ENCODE measurements around the gene ARMC2.

ARMC2 gene

GRCh38 chr6:108995296-108995695 is 147.1 kb downstream of the ARMC2 start:
- TF ChIP-seq CTCF (IDR thresholded peaks at IDR 0.05; ENCODE audit: low read depth, low read length) = no peak
- no peaks in the 10 kb centered on the region for H3K4me1 ChIP-seq
- H3K4me3 ChIP-seq (ENCODE audit: low read depth, low read length) = no peak overlapping the region
- no peaks in the 10 kb centered on the region for H3K9me3 ChIP-seq
- H3K27me3 ChIP-seq = no peaks in the 10 kb centered on the region
- DNase-seq = no peak
- peaks cover 5% of the 10 kb centered on the region; the same call in 1 of the 2 replicates for H3K36me3 ChIP-seq

- DNase-seq = no peak
- TF ChIP-seq CTCF (IDR thresholded peaks at IDR 0.05; ENCODE audit: low read depth, low read length) = no peak
- no peak overlapping the region for H3K4me3 ChIP-seq (ENCODE audit: low read depth, low read length)
- no peaks in the 10 kb centered on the region for H3K27me3 ChIP-seq
- H3K9me3 ChIP-seq = no peaks in the 10 kb centered on the region
- H3K36me3 ChIP-seq = peaks cover 5% of the 10 kb centered on the region; the same call in 1 of the 2 replicates
- H3K4me1 ChIP-seq = peaks cover 2% of the 10 kb centered on the region; the same call in 1 of the 2 replicates
These were observed 148.0 kb downstream of the ARMC2 start for GRCh38 chr6:108996208-108996607.

- H3K4me3 ChIP-seq (ENCODE audit: low read depth, low read length) = no peak overlapping the region
- no peaks in the 10 kb centered on the region for H3K9me3 ChIP-seq
- H3K4me1 ChIP-seq = peaks cover 15% of the 10 kb centered on the region
- TF ChIP-seq CTCF (IDR thresholded peaks at IDR 0.05; ENCODE audit: low read depth, low read length) = no peak
- H3K36me3 ChIP-seq = no peaks in the 10 kb centered on the region
- no peaks in the 10 kb centered on the region for H3K27me3 ChIP-seq
- DNase-seq = no peak
These were observed 150.3 kb downstream of the ARMC2 start for GRCh38 chr6:108998485-108998884.

GRCh38 chr6:108999428-108999827 is 151.2 kb downstream of the ARMC2 start:
- H3K36me3 ChIP-seq = no peaks in the 10 kb centered on the region
- H3K4me1 ChIP-seq = peaks cover 15% of the 10 kb centered on the region
- H3K4me3 ChIP-seq (ENCODE audit: low read depth, low read length) = no peak overlapping the region
- TF ChIP-seq CTCF (IDR thresholded peaks at IDR 0.05; ENCODE audit: low read depth, low read length) = no peak
- DNase-seq = no peak
- no peaks in the 10 kb centered on the region for H3K9me3 ChIP-seq
- H3K27me3 ChIP-seq = no peaks in the 10 kb centered on the region

GRCh38 chr6:109000289-109000688 is 152.1 kb downstream of the ARMC2 start:
- Histone ChIP-seq H3K9me3 (no peaks in the 10 kb centered on the region), H3K4me3 (ENCODE audit: low read depth, low read length) (no peak overlapping the region), H3K27me3 (no peaks in the 10 kb centered on the region), H3K4me1 (peaks cover 15% of the 10 kb centered on the region), H3K36me3 (no peaks in the 10 kb centered on the region)
- no peak for TF ChIP-seq CTCF (IDR thresholded peaks at IDR 0.05; ENCODE audit: low read depth, low read length)
- no peak for DNase-seq

- TF ChIP-seq CTCF (IDR thresholded peaks at IDR 0.05; ENCODE audit: low read depth, low read length) = no peak
- Histone ChIP-seq H3K4me3 (ENCODE audit: low read depth, low read length) (no peak overlapping the region), H3K27me3 (no peaks in the 10 kb centered on the region), H3K4me1 (peaks cover 15% of the 10 kb centered on the region), H3K36me3 (no peaks in the 10 kb centered on the region), H3K9me3 (no peaks in the 10 kb centered on the region)
- DNase-seq = no peak
These were observed 153.2 kb downstream of the ARMC2 start for GRCh38 chr6:109001291-109001894.
